ENCODE results near the gene AFF2.

GRCh38 chrX:148567229-148567628 lies 66.8 kb downstream of the AFF2 start:
- no peak for TF ChIP-seq CTCF (IDR thresholded peaks at IDR 0.05)
- TF ChIP-seq POLR2AphosphoS5 (IDR thresholded peaks at IDR 0.05) = no peak
